Measurements from ENCODE around the gene ENG.

DNA sequence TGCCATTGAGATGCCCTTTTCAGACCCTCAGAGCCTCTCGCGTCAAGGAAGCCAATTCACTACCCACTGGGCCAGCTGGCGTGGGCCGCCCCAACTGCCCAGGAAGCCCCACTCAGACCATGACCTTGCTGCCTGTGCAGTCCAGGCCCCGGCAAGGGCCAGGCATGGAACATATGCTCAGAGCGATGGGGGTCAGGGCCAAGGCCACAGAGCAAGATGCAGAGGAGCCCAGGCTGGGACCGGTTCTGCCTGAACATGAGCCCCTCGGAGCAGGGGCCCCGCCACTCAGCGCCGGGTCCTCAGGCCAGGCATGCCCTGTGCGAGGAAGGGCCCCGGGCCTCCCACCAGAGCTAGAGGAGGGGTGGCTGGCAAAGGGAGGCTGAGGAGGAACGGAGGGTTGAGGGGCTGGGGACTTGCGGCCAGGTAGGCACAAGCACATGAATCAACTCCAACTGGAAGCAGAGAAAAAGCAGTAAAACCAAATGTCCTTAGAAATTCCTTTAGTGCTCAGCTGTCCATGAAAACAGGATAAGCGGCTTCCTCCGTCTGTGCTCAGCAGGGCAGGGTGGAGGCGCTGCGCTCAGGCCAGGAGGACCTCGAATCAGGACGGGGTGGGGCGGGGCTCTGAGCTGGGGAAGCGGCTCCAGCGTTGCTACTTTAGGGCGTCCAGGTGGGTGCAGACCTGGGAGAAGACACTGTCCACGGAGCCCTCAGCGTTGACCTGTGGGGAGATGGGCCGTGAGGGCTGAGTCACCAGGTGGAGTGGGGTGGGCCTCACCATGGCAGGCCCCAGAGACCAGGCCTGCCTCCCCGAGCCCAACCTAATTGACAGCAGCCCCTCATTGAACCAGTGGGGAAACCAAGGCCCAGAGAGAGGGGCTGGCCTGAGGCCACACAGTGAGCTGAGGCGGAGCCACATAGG lies 13.2 kb upstream of the ENG start:
- TF ChIP-seq, protein P1, sequence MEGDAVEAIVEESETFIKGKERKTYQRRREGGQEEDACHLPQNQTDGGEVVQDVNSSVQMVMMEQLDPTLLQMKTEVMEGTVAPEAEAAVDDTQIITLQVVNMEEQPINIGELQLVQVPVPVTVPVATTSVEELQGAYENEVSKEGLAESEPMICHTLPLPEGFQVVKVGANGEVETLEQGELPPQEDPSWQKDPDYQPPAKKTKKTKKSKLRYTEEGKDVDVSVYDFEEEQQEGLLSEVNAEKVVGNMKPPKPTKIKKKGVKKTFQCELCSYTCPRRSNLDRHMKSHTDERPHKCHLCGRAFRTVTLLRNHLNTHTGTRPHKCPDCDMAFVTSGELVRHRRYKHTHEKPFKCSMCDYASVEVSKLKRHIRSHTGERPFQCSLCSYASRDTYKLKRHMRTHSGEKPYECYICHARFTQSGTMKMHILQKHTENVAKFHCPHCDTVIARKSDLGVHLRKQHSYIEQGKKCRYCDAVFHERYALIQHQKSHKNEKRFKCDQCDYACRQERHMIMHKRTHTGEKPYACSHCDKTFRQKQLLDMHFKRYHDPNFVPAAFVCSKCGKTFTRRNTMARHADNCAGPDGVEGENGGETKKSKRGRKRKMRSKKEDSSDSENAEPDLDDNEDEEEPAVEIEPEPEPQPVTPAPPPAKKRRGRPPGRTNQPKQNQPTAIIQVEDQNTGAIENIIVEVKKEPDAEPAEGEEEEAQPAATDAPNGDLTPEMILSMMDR (IDR thresholded peaks at IDR 0.05; ENCODE audit: control extremely low read depth in 1 of 3, insufficient read depth in 1 of 3, low read depth in 1 of 3, low read length in 3 of 3) = no peak
- TF ChIP-seq JUN (IDR thresholded peaks at IDR 0.05; ENCODE audit: low read depth, low read length) (no peak), KDM5A (IDR thresholded peaks at IDR 0.05; ENCODE audit: low read length) (no peak), EP300 (IDR thresholded peaks at IDR 0.05; ENCODE audit: borderline replicate concordance in 1 of 2, low read depth in 2 of 2, low read length in 2 of 2) (no peak), POLR2AphosphoS5 (IDR thresholded peaks at IDR 0.05; ENCODE audit: low read depth, low read length) (no peak), POLR2A (IDR thresholded peaks at IDR 0.05; ENCODE audit: control extremely low read depth in 1 of 2, low read depth in 2 of 2, low read length in 2 of 2) (no peak), EZH2 (IDR thresholded peaks at IDR 0.05; ENCODE audit: low read depth, low read length, severe bottlenecking) (no peak), KDM4A (IDR thresholded peaks at IDR 0.05; ENCODE audit: low read depth, low read length, severe bottlenecking) (no peak), PHF8 (conservative IDR thresholded peaks at IDR 0.05; ENCODE audit: low read depth, low read length) (no peak), GABPA (IDR thresholded peaks at IDR 0.05; ENCODE audit: borderline replicate concordance, insufficient read depth, low read length) (no peak)
- TF ChIP-seq, protein P2, sequence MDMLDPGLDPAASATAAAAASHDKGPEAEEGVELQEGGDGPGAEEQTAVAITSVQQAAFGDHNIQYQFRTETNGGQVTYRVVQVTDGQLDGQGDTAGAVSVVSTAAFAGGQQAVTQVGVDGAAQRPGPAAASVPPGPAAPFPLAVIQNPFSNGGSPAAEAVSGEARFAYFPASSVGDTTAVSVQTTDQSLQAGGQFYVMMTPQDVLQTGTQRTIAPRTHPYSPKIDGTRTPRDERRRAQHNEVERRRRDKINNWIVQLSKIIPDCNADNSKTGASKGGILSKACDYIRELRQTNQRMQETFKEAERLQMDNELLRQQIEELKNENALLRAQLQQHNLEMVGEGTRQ (IDR thresholded peaks at IDR 0.05; ENCODE audit: low read length) = no peak
